Liver (tissue), 9 donors: ENCODE results near the gene ACOT9. TPM values are rescaled to one million over a fixed set of nuclear protein-coding genes. Genes with fewer than 3 reads are reported as not detected.

Experiments used
- DNase-seq: peaks from one replicate; pipeline ENCODE4 v3.0.0-alpha.2; 2017; ENCODE audit warnings: low spot score
- H3K27ac ChIP-seq, 2 donors: one replicate each; pipeline ENCODE4 v1.7.0; 2013; ENCODE audit warnings: inconsistent platforms in 2 of 2, low read length in 2 of 2, control low read depth in 1 of 2, low read depth in 1 of 2, mild to moderate bottlenecking in 1 of 2
- H3K27me3 ChIP-seq, 4 donors: one replicate each; pipeline versions ENCODE4 v1.6.1 to v1.7.0; 2013; ENCODE audit warnings: low read length in 3 of 4, inconsistent platforms in 1 of 4, mild to moderate bottlenecking in 1 of 4, moderate library complexity in 1 of 4; ENCODE audit not compliant: control insufficient read depth in 4 of 4, insufficient read depth in 4 of 4
- H3K36me3 ChIP-seq, 4 donors: one replicate each; pipeline versions ENCODE4 v1.6.1 to v1.7.0; 2013; ENCODE audit warnings: low read length in 3 of 4, mild to moderate bottlenecking in 3 of 4, low read depth in 1 of 4, moderate library complexity in 1 of 4; ENCODE audit not compliant: control insufficient read depth in 4 of 4, insufficient read depth in 3 of 4
- H3K4me1 ChIP-seq, 4 donors: one replicate each; pipeline versions ENCODE4 v1.6.1 to v1.7.0; 2013; ENCODE audit warnings: low read length in 3 of 4, mild to moderate bottlenecking in 3 of 4, moderate library complexity in 1 of 4; ENCODE audit not compliant: control insufficient read depth in 4 of 4, insufficient read depth in 4 of 4
- H3K4me3 ChIP-seq, 3 donors: one replicate each; pipeline versions ENCODE4 v1.6.1 to v1.7.0; 2013; ENCODE audit warnings: low read length in 3 of 3, control low read depth in 1 of 3, low read depth in 1 of 3, mild to moderate bottlenecking in 1 of 3
- H3K9ac ChIP-seq, 2 donors: one replicate each; pipeline ENCODE4 v1.7.0; 2013; ENCODE audit warnings: low read length in 2 of 2, mild to moderate bottlenecking in 2 of 2, moderate library complexity in 2 of 2, control low read depth in 1 of 2, low read depth in 1 of 2
- H3K9me3 ChIP-seq, 4 donors: one replicate each; pipeline versions ENCODE4 v1.6.1 to v1.7.0; 2013; ENCODE audit warnings: low read length in 3 of 4; ENCODE audit not compliant: control insufficient read depth in 4 of 4
- ATF3 ChIP-seq: IDR thresholded peaks from 2 replicates; pipeline ENCODE4 v1.6.1; 2016; ENCODE audit warnings: antibody characterized with exemption
- CTCF ChIP-seq: fragments of 150-350 bp; IDR thresholded peaks from 2 replicates; pipeline ENCODE4 v1.5.1; 2017; ENCODE audit warnings: improper control_type of control experiment, low read depth, low read length; ENCODE audit not compliant: missing input control
- EGR1 ChIP-seq, 2 donors: IDR thresholded peaks; 2 replicates each; pipeline ENCODE4 v1.6.1; 2016 to 2018; ENCODE audit warnings: antibody characterized with exemption in 2 of 2, low read depth in 2 of 2
- FOXA2 ChIP-seq: IDR thresholded peaks from 2 replicates; pipeline ENCODE4 v1.6.1; 2016; ENCODE audit warnings: antibody characterized with exemption
- GABPA ChIP-seq, 2 donors: IDR thresholded peaks in 1 of 2; conservative IDR thresholded peaks in 1 of 2; 2 replicates each; pipeline ENCODE4 v1.6.1; 2016; ENCODE audit warnings: antibody characterized with exemption in 2 of 2, mild to moderate bottlenecking in 1 of 2, moderate library complexity in 1 of 2
- HNF4A ChIP-seq, 2 donors: conservative IDR thresholded peaks; 2 replicates each; pipeline ENCODE4 v1.6.1; 2016; ENCODE audit warnings: antibody characterized with exemption in 2 of 2, mild to moderate bottlenecking in 2 of 2
- HNF4G ChIP-seq: IDR thresholded peaks from 2 replicates; pipeline ENCODE4 v1.6.1; 2016; ENCODE audit warnings: antibody characterized with exemption
- JUND ChIP-seq, 2 donors: IDR thresholded peaks; 2 replicates each; pipeline ENCODE4 v1.6.1; 2016; ENCODE audit warnings: antibody characterized with exemption in 2 of 2
- MAX ChIP-seq: IDR thresholded peaks from 2 replicates; pipeline ENCODE4 v1.6.1; 2016; ENCODE audit warnings: antibody characterized with exemption
- NR2F2 ChIP-seq: IDR thresholded peaks from 2 replicates; pipeline ENCODE4 v1.6.1; 2016; ENCODE audit warnings: antibody characterized with exemption
- RAD21 ChIP-seq, 2 donors: IDR thresholded peaks; 2 replicates each; pipeline ENCODE4 v1.6.1; 2016; ENCODE audit warnings: antibody characterized with exemption in 2 of 2, mild to moderate bottlenecking in 2 of 2
- REST ChIP-seq: IDR thresholded peaks from 2 replicates; pipeline ENCODE4 v1.6.1; 2016; ENCODE audit warnings: antibody characterized with exemption, mild to moderate bottlenecking
- RXRA ChIP-seq, 2 donors: IDR thresholded peaks; 2 replicates each; pipeline ENCODE4 v1.6.1; 2017 to 2018; ENCODE audit warnings: antibody characterized with exemption in 2 of 2, mild to moderate bottlenecking in 1 of 2
- SP1 ChIP-seq: IDR thresholded peaks from 2 replicates; pipeline ENCODE4 v1.6.1; 2018; ENCODE audit warnings: antibody characterized with exemption, mild to moderate bottlenecking
- ZBTB33 ChIP-seq: IDR thresholded peaks from 2 replicates; pipeline ENCODE4 v1.6.1; 2016; ENCODE audit warnings: antibody characterized with exemption
- WGBS: extraction: QIAGEN DNeasy Blood & Tissue Kit; methylation state at CpG from one replicate; pipeline ENCODE4 v1.1.7; 2013; 5-methylcytosine and 5-hydroxymethylcytosine counted together
- polyA plus RNA-seq, 2 donors: library from polyadenylated mRNA; stranded (reverse) in 1 of 2; unstranded in 1 of 2; fragments of 200-250 nt in 1 of 2; fragments of >200 nt in 1 of 2; fragmentation: Nextera tagmentation in 1 of 2; extraction: Ambion mirVana in 1 of 2; gene quantifications; one replicate each; pipeline versions ENCODE4 v1.2.1 to v1.2.3, GENCODE V29; 2013 to 2015
- total RNA-seq, 2 donors: library from RNA; depleted of rRNA; stranded (reverse); fragments of >200 nt; gene quantifications; one replicate each; pipeline ENCODE4 v1.2.3, GENCODE V29; 2014
- donor health status: healthy.
- donor health status: healthy.
- donor health status: healthy.
- donor health status: healthy.
- donor health status: healthy.

The ACOT9 gene
- total and polyA plus RNA-seq, 4 donors, result 9.3 to 16.3 (median 11.6) TPM

DNA sequence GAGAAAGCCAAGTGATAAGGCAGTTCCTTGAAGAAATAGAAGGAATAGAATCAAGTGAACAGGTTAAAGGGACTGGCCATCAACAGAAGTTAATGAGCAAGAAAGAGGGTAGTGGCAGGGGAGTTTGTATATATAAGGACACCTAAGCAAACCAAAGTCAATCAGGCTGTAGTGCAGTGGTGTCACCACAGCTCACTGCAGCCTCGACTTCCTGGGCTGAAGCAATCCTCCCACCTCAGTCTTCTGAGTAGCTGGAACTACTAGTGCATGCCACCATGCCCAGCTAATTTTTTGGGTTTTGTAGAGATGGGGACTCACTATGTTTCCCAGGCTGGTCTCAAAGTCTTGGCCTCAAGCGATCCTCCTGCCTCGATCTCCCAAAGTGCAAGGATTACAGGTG, 15.9 kb downstream of the ACOT9 start:
- Histone ChIP-seq H3K36me3 (peaks cover 1 to 10% (median 5%) of the 10 kb centered on the region in 4 donors), H3K9ac (no peak overlapping the region), H3K27me3 (no peaks in the 10 kb centered on the region), H3K4me3 (no peak overlapping the region), H3K9me3 (no peaks in the 10 kb centered on the region), H3K27ac (no peak overlapping the region), H3K4me1 (no peaks in the 10 kb centered on the region)
- no peak for TF ChIP-seq HNF4A (conservative IDR thresholded peaks at IDR 0.05)
- no peak for TF ChIP-seq CTCF
- TF ChIP-seq ATF3, result no peak
- TF ChIP-seq FOXA2, result no peak
- TF ChIP-seq RAD21 (IDR thresholded peaks at IDR 0.05), result no peak
- TF ChIP-seq HNF4G, result no peak
- TF ChIP-seq NR2F2, result no peak
- TF ChIP-seq JUND (IDR thresholded peaks at IDR 0.05), result no peak
- TF ChIP-seq ZBTB33, result no peak
- no peak for TF ChIP-seq GABPA (IDR thresholded peaks at IDR 0.05 in 1 of 2, conservative IDR thresholded peaks at IDR 0.05 in 1 of 2)
- TF ChIP-seq RXRA (IDR thresholded peaks at IDR 0.05), result no peak
- no peak for TF ChIP-seq SP1
- DNase-seq, result no peak
- 94% methylated on average over 3 of the region's 3 CpGs for WGBS

- Histone ChIP-seq H3K9ac (no peak overlapping the region), H3K27ac (no peak overlapping the region), H3K4me1 (no peaks in the 10 kb centered on the region), H3K27me3 (no peaks in the 10 kb centered on the region), H3K9me3 (no peaks in the 10 kb centered on the region), H3K36me3 (peaks cover 1 to 10% (median 4%) of the 10 kb centered on the region in 4 donors), H3K4me3 (no peak overlapping the region)
- 76% methylated on average over 6 of the region's 6 CpGs for WGBS
- DNase-seq, result no peak
- TF ChIP-seq GABPA (IDR thresholded peaks at IDR 0.05 in 1 of 2, conservative IDR thresholded peaks at IDR 0.05 in 1 of 2) (no peak), EGR1 (IDR thresholded peaks at IDR 0.05; ENCODE audit: low read depth in 2 of 2) (no peak), ATF3 (no peak), MAX (no peak), JUND (IDR thresholded peaks at IDR 0.05) (no peak)
Observed at GRCh38 chrX:23726191-23726590, 16.9 kb downstream of the ACOT9 start.

GRCh38 chrX:23720117-23720677, 22.9 kb downstream of the ACOT9 start:
- H3K9me3 ChIP-seq, result no peaks in the 10 kb centered on the region
- no peaks in the 10 kb centered on the region for H3K4me1 ChIP-seq
- H3K4me3 ChIP-seq, result no peak overlapping the region
- no peak overlapping the region for H3K9ac ChIP-seq
- no peak for DNase-seq
- no peaks in the 10 kb centered on the region for H3K27me3 ChIP-seq
- no peak overlapping the region for H3K27ac ChIP-seq
- H3K36me3 ChIP-seq, result peaks cover 3 to 13% (median 6%) of the 10 kb centered on the region in 4 donors
- 92% methylated on average over 8 of the region's 8 CpGs for WGBS
- TF ChIP-seq JUND (IDR thresholded peaks at IDR 0.05) (no peak), CTCF (no peak), RAD21 (IDR thresholded peaks at IDR 0.05) (no peak), EGR1 (IDR thresholded peaks at IDR 0.05; ENCODE audit: low read depth in 2 of 2) (no peak), REST (no peak), RXRA (IDR thresholded peaks at IDR 0.05) (no peak), MAX (no peak), ATF3 (no peak)
